Vagina (tissue), 2 donors: ENCODE data around the gene IRX4. TPM values are rescaled to one million over a fixed set of nuclear protein-coding genes. Genes with fewer than 3 reads are reported as not detected.
A peak's percentile ranks its signal among the peaks of the same experiment; 100 is the strongest.

Experiments used
- DNase-seq, 2 donors: peaks; one replicate each; pipeline ENCODE4 v3.0.0-alpha.2; 2017; ENCODE audit errors: extremely low spot score in 2 of 2
- H3K27ac ChIP-seq: fragments of 200-600 bp; sonication (generic); one replicate; pipeline ENCODE4 v1.5.1; 2019
- H3K27me3 ChIP-seq: fragments of 200-600 bp; sonication (generic); one replicate; pipeline ENCODE4 v1.5.1; 2019
- H3K36me3 ChIP-seq, 2 donors: fragments of 200-600 bp; sonication (generic); one replicate each; pipeline ENCODE4 v1.5.1; 2017 to 2019
- H3K4me1 ChIP-seq: fragments of 200-600 bp; sonication (generic); one replicate; pipeline ENCODE4 v1.5.1; 2019
- H3K4me3 ChIP-seq, 2 donors: fragments of 200-600 bp; sonication (generic); 1 replicate in 1 of 2; 2 replicates in 1 of 2; pipeline ENCODE4 v1.5.1; 2016 to 2019
- H3K9me3 ChIP-seq: fragments of 200-600 bp; sonication (generic); one replicate; pipeline ENCODE4 v1.5.1; 2019
- CTCF ChIP-seq, 3 experiments: fragments of 450-650 bp in 2 of 3; fragments of 200-600 bp in 1 of 3; sonication (generic) in 1 of 3; IDR thresholded peaks; one replicate each; pipeline ENCODE4 v1.5.1; 2017 to 2019; ENCODE audit warnings: antibody characterized with exemption in 3 of 3, mild to moderate bottlenecking in 2 of 3, moderate library complexity in 2 of 3
- POLR2A ChIP-seq, 2 donors: fragments of 450-650 bp; IDR thresholded peaks; one replicate each; pipeline ENCODE4 v1.6.1; 2017; ENCODE audit warnings: antibody characterized with exemption in 2 of 2, mild to moderate bottlenecking in 2 of 2, moderate library complexity in 2 of 2
- POLR2AphosphoS5 ChIP-seq, 2 donors: sonication (generic); formaldehyde crosslinking; IDR thresholded peaks; one replicate each; pipeline ENCODE4 v1.9.0; 2017; ENCODE audit warnings: antibody characterized with exemption in 2 of 2, mild to moderate bottlenecking in 2 of 2, low read depth in 1 of 2; ENCODE audit not compliant: insufficient read depth in 1 of 2
- intact Hi-C: fragments of 100-400 bp; cut with DNase I; formaldehyde crosslinking; loops from one replicate; pipeline ENCODE4 v1.15.1; 2023
- total RNA-seq: library from RNA; depleted of rRNA; stranded (reverse); fragments of >200 nt; gene quantifications from one replicate; pipeline ENCODE4 v1.2.3, GENCODE V29; 2016

IRX4 gene
- total RNA-seq, 1 donor from 2014 or later = 26.8 TPM

GRCh38 chr5:1885868-1886845, 3.4 kb upstream of the IRX4 start:
- no peak for TF ChIP-seq POLR2AphosphoS5 (IDR thresholded peaks at IDR 0.05; ENCODE audit: insufficient read depth in 1 of 2, low read depth in 1 of 2)
- TF ChIP-seq CTCF (IDR thresholded peaks at IDR 0.05) = no peak
- no peak for TF ChIP-seq POLR2A (IDR thresholded peaks at IDR 0.05)
- no peaks in the 10 kb centered on the region for H3K36me3 ChIP-seq
- H3K9me3 ChIP-seq = no peaks in the 10 kb centered on the region
- H3K4me3 ChIP-seq = peak overlapping the region; percentile 31 to 50
- H3K27me3 ChIP-seq = no peaks in the 10 kb centered on the region
- no peak for DNase-seq
- H3K4me1 ChIP-seq = peaks cover 30% of the 10 kb centered on the region
- peak overlapping the region; percentile 67 for H3K27ac ChIP-seq
- intact Hi-C loops = no loop called here

GRCh38 chr5:1885404-1885755, 2.7 kb upstream of the IRX4 start:
- H3K9me3 ChIP-seq = no peaks in the 10 kb centered on the region
- DNase-seq = no peak
- intact Hi-C loops = no loop called here
- H3K4me1 ChIP-seq = peaks cover 30% of the 10 kb centered on the region
- H3K27me3 ChIP-seq = no peaks in the 10 kb centered on the region
- H3K27ac ChIP-seq = peak overlapping the region; percentile 67
- TF ChIP-seq POLR2A (IDR thresholded peaks at IDR 0.05) = no peak
- TF ChIP-seq POLR2AphosphoS5 (IDR thresholded peaks at IDR 0.05; ENCODE audit: insufficient read depth in 1 of 2, low read depth in 1 of 2) = no peak
- TF ChIP-seq CTCF (IDR thresholded peaks at IDR 0.05) = no peak
- H3K36me3 ChIP-seq = no peaks in the 10 kb centered on the region
- H3K4me3 ChIP-seq = peak overlapping the region in 1 of 2 donors; percentile 50

- Histone ChIP-seq H3K4me1 (peaks cover 30% of the 10 kb centered on the region), H3K4me3 (peak overlapping the region in 1 of 2 donors; percentile 50), H3K36me3 (no peaks in the 10 kb centered on the region), H3K9me3 (no peaks in the 10 kb centered on the region), H3K27ac (peak overlapping the region; percentile 67), H3K27me3 (peaks cover 4% of the 10 kb centered on the region)
- no peak for DNase-seq
- intact Hi-C loops = no loop called here
- TF ChIP-seq CTCF (IDR thresholded peaks at IDR 0.05) (no peak), POLR2AphosphoS5 (IDR thresholded peaks at IDR 0.05; ENCODE audit: insufficient read depth in 1 of 2, low read depth in 1 of 2) (no peak), POLR2A (IDR thresholded peaks at IDR 0.05) (no peak)
Observed at GRCh38 chr5:1884678-1885403, 2.1 kb upstream of the IRX4 start.

GRCh38 chr5:1883925-1884677, 1.4 kb upstream of the IRX4 start:
- H3K27me3 ChIP-seq = peaks cover 9% of the 10 kb centered on the region
- no peaks in the 10 kb centered on the region for H3K9me3 ChIP-seq
- DNase-seq = no peak
- TF ChIP-seq POLR2AphosphoS5 (IDR thresholded peaks at IDR 0.05; ENCODE audit: insufficient read depth in 1 of 2, low read depth in 1 of 2) = peak in 1 of 2 donors; percentile 47
- no peak for TF ChIP-seq POLR2A (IDR thresholded peaks at IDR 0.05)
- peak overlapping the region; percentile 67 for H3K27ac ChIP-seq
- intact Hi-C loops = no loop called here
- no peaks in the 10 kb centered on the region for H3K36me3 ChIP-seq
- peaks cover 30% of the 10 kb centered on the region for H3K4me1 ChIP-seq
- peak overlapping the region; percentile 42 to 50 for H3K4me3 ChIP-seq
